Measurements from ENCODE around the gene XPC. TPM values are rescaled to one million over a fixed set of nuclear protein-coding genes. Genes with fewer than 3 reads are reported as not detected.

The XPC gene
- total RNA-seq, 1 experiment from 2014 or later: 34.9 TPM

DNA sequence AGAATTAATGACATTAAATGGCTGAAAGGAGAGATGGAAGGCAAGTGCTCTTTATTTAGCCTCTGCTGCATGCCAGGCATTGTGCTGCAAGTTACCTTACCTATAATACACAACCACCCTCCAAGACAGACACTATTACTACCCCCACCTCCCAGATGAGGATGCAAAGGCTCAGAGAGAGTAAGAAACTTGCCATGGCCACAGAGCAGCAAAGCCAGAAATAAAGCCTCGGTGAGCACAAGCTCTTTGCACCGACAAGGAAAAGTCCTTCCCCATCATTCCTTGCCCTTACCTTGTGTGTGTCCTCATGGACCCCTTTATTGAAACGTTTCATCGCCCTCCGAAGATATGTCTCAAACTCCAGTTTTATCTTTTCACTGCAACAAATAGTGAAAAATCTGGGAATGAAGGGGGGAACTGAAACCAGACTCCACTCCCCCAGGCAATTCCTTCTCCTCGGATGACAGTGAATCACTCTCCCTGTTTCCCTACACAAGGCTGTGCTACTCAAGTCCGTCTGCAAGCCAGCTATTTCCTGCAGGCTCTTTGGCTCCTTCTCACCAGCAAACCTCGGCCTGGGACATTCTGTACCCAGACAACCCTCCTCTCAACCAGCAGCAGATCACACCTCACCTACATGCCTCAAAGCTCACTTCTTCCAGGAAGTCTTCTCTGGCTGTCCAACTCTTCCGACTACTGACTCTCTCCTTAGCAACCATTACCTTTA lies 11.4 kb downstream of the XPC start (continued):
- TF ChIP-seq GTF2I (CRISPR knock-in tag; conservative IDR thresholded peaks at IDR 0.05) (no peak), CREB1 (CRISPR knock-in tag; IDR thresholded peaks at IDR 0.05) (no peak), IRF1 (CRISPR knock-in tag; IDR thresholded peaks at IDR 0.05) (no peak)
- TF ChIP-seq, protein P1, sequence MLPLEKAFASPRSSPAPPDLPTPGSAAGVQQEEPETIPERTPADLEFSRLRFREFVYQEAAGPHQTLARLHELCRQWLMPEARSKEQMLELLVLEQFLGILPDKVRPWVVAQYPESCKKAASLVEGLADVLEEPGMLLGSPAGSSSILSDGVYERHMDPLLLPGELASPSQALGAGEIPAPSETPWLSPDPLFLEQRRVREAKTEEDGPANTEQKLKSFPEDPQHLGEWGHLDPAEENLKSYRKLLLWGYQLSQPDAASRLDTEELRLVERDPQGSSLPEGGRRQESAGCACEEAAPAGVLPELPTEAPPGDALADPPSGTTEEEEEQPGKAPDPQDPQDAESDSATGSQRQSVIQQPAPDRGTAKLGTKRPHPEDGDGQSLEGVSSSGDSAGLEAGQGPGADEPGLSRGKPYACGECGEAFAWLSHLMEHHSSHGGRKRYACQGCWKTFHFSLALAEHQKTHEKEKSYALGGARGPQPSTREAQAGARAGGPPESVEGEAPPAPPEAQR (CRISPR knock-in tag; IDR thresholded peaks at IDR 0.05): no peak

DNA sequence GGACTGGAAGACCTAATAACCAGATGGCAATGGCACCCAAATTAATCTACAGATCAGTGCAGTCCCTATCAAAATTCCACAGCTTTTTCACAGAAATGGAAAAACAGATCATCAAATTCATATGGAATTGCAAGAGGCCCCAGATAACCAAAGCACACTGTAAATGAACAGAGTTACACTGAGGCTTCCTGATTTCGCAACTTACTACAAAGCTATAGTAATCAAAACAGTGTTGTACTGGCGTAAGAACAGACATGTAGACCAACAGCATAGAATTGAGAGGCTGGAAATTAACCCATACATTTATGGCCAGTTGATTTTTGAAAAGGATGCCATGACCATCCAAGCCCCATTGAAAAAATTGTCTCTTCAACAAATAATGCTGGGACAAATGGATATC lies 16.2 kb downstream of the XPC start:
- Mint-ChIP-seq H3K4me1 (no peaks in the 10 kb centered on the region), H3K27me3 (ENCODE audit: low read depth) (no peaks in the 10 kb centered on the region), H3K27ac (no peak overlapping the region), H3K4me3 (no peak overlapping the region), H3K9me3 (peaks cover 22% of the 10 kb centered on the region), H3K36me3 (peaks cover 94% of the 10 kb centered on the region)
- ATAC-seq (no peak), DNase-seq (ENCODE audit: low spot score) (no peak)
- CTCF ChIA-PET: no interaction called here
- POLR2A ChIA-PET: no interaction called here
- TF ChIP-seq, protein P2, sequence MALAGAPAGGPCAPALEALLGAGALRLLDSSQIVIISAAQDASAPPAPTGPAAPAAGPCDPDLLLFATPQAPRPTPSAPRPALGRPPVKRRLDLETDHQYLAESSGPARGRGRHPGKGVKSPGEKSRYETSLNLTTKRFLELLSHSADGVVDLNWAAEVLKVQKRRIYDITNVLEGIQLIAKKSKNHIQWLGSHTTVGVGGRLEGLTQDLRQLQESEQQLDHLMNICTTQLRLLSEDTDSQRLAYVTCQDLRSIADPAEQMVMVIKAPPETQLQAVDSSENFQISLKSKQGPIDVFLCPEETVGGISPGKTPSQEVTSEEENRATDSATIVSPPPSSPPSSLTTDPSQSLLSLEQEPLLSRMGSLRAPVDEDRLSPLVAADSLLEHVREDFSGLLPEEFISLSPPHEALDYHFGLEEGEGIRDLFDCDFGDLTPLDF (CRISPR knock-in tag; IDR thresholded peaks at IDR 0.05): no peak
- TF ChIP-seq PRRX2 (CRISPR knock-in tag; IDR thresholded peaks at IDR 0.05) (no peak), E2F4 (CRISPR knock-in tag; IDR thresholded peaks at IDR 0.05; ENCODE audit: borderline replicate concordance, low read depth) (no peak)

DNA sequence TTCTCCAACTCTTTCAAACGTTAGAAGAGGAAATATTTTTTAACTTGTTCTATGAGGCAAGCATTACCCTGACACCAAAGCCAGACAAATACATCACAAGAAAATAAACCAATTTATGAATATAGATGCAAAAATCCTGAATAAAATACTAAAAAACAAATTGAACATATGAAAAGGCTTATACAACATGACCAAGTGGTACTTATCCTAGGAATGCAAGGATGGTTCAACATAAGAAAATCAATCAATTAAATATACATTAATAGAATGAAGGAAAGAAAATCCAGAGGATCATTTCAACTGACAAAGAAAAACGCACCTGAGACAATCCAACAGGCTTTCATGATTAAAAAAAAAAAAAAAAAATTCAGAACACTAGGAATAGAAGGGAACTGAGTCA lies 17.1 kb downstream of the XPC start:
- CTCF ChIA-PET: no interaction called here
- Mint-ChIP-seq H3K27ac (no peak overlapping the region), H3K27me3 (ENCODE audit: low read depth) (no peaks in the 10 kb centered on the region), H3K4me3 (no peak overlapping the region), H3K9me3 (peaks cover 22% of the 10 kb centered on the region), H3K36me3 (peaks cover 94% of the 10 kb centered on the region), H3K4me1 (no peaks in the 10 kb centered on the region)
- POLR2A ChIA-PET: no interaction called here
- TF ChIP-seq GRHL2 (CRISPR knock-in tag; IDR thresholded peaks at IDR 0.05; ENCODE audit: insufficient replicate concordance, severe bottlenecking) (no peak), HMGA2 (CRISPR knock-in tag; IDR thresholded peaks at IDR 0.05) (no peak)
- TF ChIP-seq, protein P3, sequence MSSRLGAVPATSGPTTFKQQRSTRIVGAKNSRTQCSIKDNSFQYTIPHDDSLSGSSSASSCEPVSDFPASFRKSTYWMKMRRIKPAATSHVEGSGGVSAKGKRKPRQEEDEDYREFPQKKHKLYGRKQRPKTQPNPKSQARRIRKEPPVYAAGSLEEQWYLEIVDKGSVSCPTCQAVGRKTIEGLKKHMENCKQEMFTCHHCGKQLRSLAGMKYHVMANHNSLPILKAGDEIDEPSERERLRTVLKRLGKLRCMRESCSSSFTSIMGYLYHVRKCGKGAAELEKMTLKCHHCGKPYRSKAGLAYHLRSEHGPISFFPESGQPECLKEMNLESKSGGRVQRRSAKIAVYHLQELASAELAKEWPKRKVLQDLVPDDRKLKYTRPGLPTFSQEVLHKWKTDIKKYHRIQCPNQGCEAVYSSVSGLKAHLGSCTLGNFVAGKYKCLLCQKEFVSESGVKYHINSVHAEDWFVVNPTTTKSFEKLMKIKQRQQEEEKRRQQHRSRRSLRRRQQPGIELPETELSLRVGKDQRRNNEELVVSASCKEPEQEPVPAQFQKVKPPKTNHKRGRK (CRISPR knock-in tag; IDR thresholded peaks at IDR 0.05; ENCODE audit: borderline replicate concordance): no peak
- no peak for ATAC-seq
- no peak for DNase-seq (ENCODE audit: low spot score)

- H3K4me1 Mint-ChIP-seq: no peaks in the 10 kb centered on the region; the same call in 1 of the 2 replicates
- CTCF ChIA-PET: no interaction called here
- ATAC-seq (no peak), DNase-seq (ENCODE audit: low spot score) (no peak)
- POLR2A ChIA-PET: no interaction called here
- H3K4me3 Mint-ChIP-seq: no peak overlapping the region
- H3K27me3 Mint-ChIP-seq (ENCODE audit: low read depth): no peaks in the 10 kb centered on the region
- peaks cover 84% of the 10 kb centered on the region for H3K36me3 Mint-ChIP-seq
- H3K9me3 Mint-ChIP-seq: peaks cover 22% of the 10 kb centered on the region
- H3K27ac Mint-ChIP-seq: no peak overlapping the region
- no peak for TF ChIP-seq ZNF138 (CRISPR knock-in tag; conservative IDR thresholded peaks at IDR 0.05)
- no peak for TF ChIP-seq RELA (CRISPR knock-in tag; IDR thresholded peaks at IDR 0.05; ENCODE audit: borderline replicate concordance)
- TF ChIP-seq, protein P2 (CRISPR knock-in tag; IDR thresholded peaks at IDR 0.05): no peak
- TF ChIP-seq, protein P1 (CRISPR knock-in tag; IDR thresholded peaks at IDR 0.05): no peak
- TF ChIP-seq TCF7 (CRISPR knock-in tag; IDR thresholded peaks at IDR 0.05; ENCODE audit: low read depth): no peak
- TF ChIP-seq ATF3 (CRISPR knock-in tag; conservative IDR thresholded peaks at IDR 0.05): no peak
- no peak for TF ChIP-seq HMGA2 (CRISPR knock-in tag; IDR thresholded peaks at IDR 0.05)
- TF ChIP-seq, protein P4, sequence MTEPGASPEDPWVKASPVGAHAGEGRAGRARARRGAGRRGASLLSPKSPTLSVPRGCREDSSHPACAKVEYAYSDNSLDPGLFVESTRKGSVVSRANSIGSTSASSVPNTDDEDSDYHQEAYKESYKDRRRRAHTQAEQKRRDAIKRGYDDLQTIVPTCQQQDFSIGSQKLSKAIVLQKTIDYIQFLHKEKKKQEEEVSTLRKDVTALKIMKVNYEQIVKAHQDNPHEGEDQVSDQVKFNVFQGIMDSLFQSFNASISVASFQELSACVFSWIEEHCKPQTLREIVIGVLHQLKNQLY (CRISPR knock-in tag; IDR thresholded peaks at IDR 0.05): no peak
- TF ChIP-seq ATF6 (CRISPR knock-in tag; IDR thresholded peaks at IDR 0.05): no peak
Measured at GRCh38 chr3:14159426-14159825, 19.0 kb downstream of the XPC start.

All from WTC11 (cell line).